Right atrium auricular region (tissue), 2 donors: ENCODE measurements around the gene MYO10. TPM values are rescaled to one million over a fixed set of nuclear protein-coding genes. Genes with fewer than 3 reads are reported as not detected.

Experiments
- DNase-seq: peaks from one replicate; pipeline ENCODE4 v3.0.0-alpha.2; 2019; ENCODE audit warnings: low spot score
- H3K27ac ChIP-seq, 2 donors: fragments of 200-600 bp; sonication (generic); 1 replicate in 1 of 2; 2 replicates in 1 of 2; pipeline ENCODE4 v1.5.1; 2016 to 2019
- H3K27me3 ChIP-seq, 2 donors: fragments of 200-600 bp; sonication (generic); one replicate each; pipeline versions ENCODE4 v1.5.1 to v1.6.0; 2017 to 2019
- H3K36me3 ChIP-seq: fragments of 200-600 bp; sonication (generic); one replicate; pipeline ENCODE4 v1.5.1; 2016
- H3K4me1 ChIP-seq, 2 donors: fragments of 200-600 bp; sonication (generic); one replicate each; pipeline versions ENCODE4 v1.5.1 to v1.6.0; 2017 to 2019
- H3K4me3 ChIP-seq, 2 donors: fragments of 200-600 bp; sonication (generic); 1 replicate in 1 of 2; 2 replicates in 1 of 2; pipeline ENCODE4 v1.5.1; 2017 to 2019; ENCODE audit warnings: mild to moderate bottlenecking in 1 of 2, moderate library complexity in 1 of 2
- H3K9me3 ChIP-seq, 2 donors: fragments of 200-600 bp; sonication (generic); one replicate each; pipeline ENCODE4 v1.5.1; 2019
- total RNA-seq, 2 donors: library from RNA; depleted of rRNA; stranded (reverse); fragments of >200 nt; gene quantifications; one replicate each; pipeline ENCODE4 v1.1.0, GENCODE V29; 2016
- TF ChIP-seq, protein P1 (sequence below), 2 donors: fragments of 200-600 bp; sonication (generic); IDR thresholded peaks; one replicate each; pipeline ENCODE4 v1.5.1; 2019; ENCODE audit warnings: antibody characterized with exemption in 2 of 2

Gene MYO10
- total RNA-seq, 2 donors from 2014 or later, result 3.8 to 5.5 TPM

DNA sequence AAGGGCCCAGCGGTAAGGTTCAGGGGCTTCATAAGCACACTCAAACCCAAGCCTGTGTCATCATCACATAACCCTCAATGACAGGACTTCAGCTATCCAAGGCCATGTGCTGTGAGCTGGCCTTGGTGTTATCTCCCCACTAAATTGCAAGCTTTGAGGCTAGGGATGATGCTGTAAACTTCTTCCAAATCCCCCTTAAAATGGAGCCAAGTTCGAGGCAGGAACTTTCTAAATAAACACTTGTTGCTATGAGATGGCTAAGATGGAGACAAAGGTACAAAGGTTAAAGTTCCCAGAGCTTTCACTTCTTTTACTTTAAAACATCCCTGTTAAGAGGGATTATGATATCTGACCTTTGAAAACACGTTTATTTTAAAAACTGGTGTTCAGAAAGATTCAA lies 123.6 kb downstream of the MYO10 start:
- Histone ChIP-seq H3K4me3 (no peak overlapping the region), H3K27ac (no peak overlapping the region), H3K27me3 (no peaks in the 10 kb centered on the region), H3K4me1 (peaks cover 0 to 15% of the 10 kb centered on the region in 2 donors), H3K36me3 (no peaks in the 10 kb centered on the region), H3K9me3 (no peaks in the 10 kb centered on the region)
- TF ChIP-seq, protein P1, sequence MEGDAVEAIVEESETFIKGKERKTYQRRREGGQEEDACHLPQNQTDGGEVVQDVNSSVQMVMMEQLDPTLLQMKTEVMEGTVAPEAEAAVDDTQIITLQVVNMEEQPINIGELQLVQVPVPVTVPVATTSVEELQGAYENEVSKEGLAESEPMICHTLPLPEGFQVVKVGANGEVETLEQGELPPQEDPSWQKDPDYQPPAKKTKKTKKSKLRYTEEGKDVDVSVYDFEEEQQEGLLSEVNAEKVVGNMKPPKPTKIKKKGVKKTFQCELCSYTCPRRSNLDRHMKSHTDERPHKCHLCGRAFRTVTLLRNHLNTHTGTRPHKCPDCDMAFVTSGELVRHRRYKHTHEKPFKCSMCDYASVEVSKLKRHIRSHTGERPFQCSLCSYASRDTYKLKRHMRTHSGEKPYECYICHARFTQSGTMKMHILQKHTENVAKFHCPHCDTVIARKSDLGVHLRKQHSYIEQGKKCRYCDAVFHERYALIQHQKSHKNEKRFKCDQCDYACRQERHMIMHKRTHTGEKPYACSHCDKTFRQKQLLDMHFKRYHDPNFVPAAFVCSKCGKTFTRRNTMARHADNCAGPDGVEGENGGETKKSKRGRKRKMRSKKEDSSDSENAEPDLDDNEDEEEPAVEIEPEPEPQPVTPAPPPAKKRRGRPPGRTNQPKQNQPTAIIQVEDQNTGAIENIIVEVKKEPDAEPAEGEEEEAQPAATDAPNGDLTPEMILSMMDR (IDR thresholded peaks at IDR 0.05), result no peak
- DNase-seq, result no peak

GRCh38 chr5:16810208-16810854 lies 125.8 kb downstream of the MYO10 start:
- no peaks in the 10 kb centered on the region for H3K36me3 ChIP-seq
- no peak for DNase-seq
- TF ChIP-seq, protein P1 (IDR thresholded peaks at IDR 0.05), result no peak
- no peak overlapping the region for H3K27ac ChIP-seq
- H3K27me3 ChIP-seq, result no peaks in the 10 kb centered on the region
- no peak overlapping the region for H3K4me3 ChIP-seq
- peaks cover 0 to 15% of the 10 kb centered on the region in 2 donors for H3K4me1 ChIP-seq
- H3K9me3 ChIP-seq, result no peaks in the 10 kb centered on the region

DNA sequence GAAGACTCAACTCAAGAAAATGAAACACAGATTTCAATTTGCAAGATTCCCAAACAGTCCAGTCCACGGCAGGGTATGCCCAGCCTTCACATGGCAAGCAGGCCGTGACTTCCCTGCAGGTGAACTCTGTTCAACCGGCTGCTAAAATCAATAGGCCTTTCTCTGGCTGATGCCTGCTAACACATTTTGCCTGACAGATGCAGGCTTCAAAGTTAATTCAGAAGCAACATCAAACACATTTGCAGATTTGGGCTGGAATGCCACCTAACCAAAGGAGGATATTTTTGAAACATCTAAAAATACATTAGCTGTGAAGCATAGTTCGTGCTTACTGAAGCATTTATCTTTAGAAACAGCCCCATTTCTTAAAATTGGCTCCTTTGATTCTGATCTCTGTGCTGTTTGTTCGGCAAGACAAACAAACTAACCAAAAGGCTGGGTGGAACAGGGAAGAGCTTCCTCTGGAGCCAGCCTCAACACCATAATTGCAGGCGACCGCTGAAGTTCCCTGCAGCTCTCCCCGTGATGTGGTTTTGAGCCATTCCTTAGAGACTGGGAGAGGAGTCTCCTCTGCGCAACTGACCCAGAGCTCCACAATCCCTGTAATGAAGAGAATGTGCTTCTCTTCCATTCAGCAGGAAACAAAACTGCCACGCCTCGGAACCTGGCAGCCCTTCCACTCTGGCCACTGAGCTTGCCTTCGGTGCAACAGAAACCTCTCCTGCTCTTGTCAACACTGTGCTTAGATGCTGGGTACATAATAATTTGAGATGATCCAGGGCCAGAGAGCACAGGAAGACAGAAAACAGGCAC lies 126.5 kb downstream of the MYO10 start:
- H3K36me3 ChIP-seq, result no peaks in the 10 kb centered on the region
- TF ChIP-seq, protein P1 (IDR thresholded peaks at IDR 0.05), result no peak
- no peak overlapping the region for H3K27ac ChIP-seq
- H3K9me3 ChIP-seq, result no peaks in the 10 kb centered on the region
- peaks cover 0 to 15% of the 10 kb centered on the region in 2 donors for H3K4me1 ChIP-seq
- no peak for DNase-seq
- no peak overlapping the region for H3K4me3 ChIP-seq
- H3K27me3 ChIP-seq, result no peaks in the 10 kb centered on the region

GRCh38 chr5:16809010-16809394 lies 127.1 kb downstream of the MYO10 start:
- DNase-seq, result no peak
- peaks cover 0 to 15% of the 10 kb centered on the region in 2 donors for H3K4me1 ChIP-seq
- H3K27ac ChIP-seq, result no peak overlapping the region
- H3K9me3 ChIP-seq, result no peaks in the 10 kb centered on the region
- H3K4me3 ChIP-seq, result no peak overlapping the region
- no peaks in the 10 kb centered on the region for H3K27me3 ChIP-seq
- no peaks in the 10 kb centered on the region for H3K36me3 ChIP-seq
- TF ChIP-seq, protein P1 (IDR thresholded peaks at IDR 0.05), result no peak

DNA sequence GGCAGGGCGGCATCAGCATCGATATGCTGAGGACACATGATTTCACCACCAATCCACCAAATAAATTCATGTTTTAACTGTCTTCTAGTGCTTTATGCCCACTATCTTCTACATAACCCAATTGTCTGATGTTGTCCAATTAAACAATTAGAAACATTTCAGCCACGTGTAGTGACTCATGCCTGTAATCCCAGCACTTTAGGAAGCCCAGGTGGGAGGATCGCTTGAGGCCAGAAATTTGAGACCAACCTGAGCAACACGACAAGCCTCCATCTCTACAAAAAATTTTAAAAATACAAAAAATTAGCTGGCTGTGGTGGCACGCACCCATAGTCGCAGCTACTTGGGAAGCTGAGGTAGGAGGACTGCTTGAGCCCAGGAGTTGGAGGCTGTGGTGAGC lies 128.1 kb downstream of the MYO10 start:
- no peak for DNase-seq
- no peaks in the 10 kb centered on the region for H3K9me3 ChIP-seq
- no peaks in the 10 kb centered on the region for H3K36me3 ChIP-seq
- no peak overlapping the region for H3K4me3 ChIP-seq
- TF ChIP-seq, protein P1 (IDR thresholded peaks at IDR 0.05), result no peak
- peaks cover 0 to 15% of the 10 kb centered on the region in 2 donors for H3K4me1 ChIP-seq
- H3K27ac ChIP-seq, result no peak overlapping the region
- H3K27me3 ChIP-seq, result no peaks in the 10 kb centered on the region
